H1 (cell line): ENCODE results near the gene PDS5A. TPM values are rescaled to one million over a fixed set of nuclear protein-coding genes. Genes with fewer than 3 reads are reported as not detected.

Experiments
- CTCF ChIA-PET: fragments of 300-600 bp; sonication (Branson Sonifier 250); formaldehyde crosslinking; loops from one replicate; lab custom pipeline; 2021; ENCODE audit not compliant: partially characterized antibody; lab: Charles Lee
- POLR2A ChIA-PET: fragments of 300-600 bp; sonication (Branson Sonifier 250); formaldehyde crosslinking; loops from one replicate; lab custom pipeline; 2021; ENCODE audit warnings: inconsistent platforms; ENCODE audit not compliant: partially characterized antibody; lab: Charles Lee
- DNase-seq, 2 experiments: peaks; one replicate each; pipeline versions ENCODE4 v3.0.0 to v3.0.0-alpha.2; 2010 to 2022; ENCODE audit warnings: low spot score in 2 of 2, low read depth in 1 of 2, mixed read lengths in 1 of 2
- FAIRE-seq: peaks from 2 replicates; lab custom pipeline; 2011; peaks lifted over from hg19 to GRCh38; lab: Jason Lieb, UNC
- H2AFZ ChIP-seq: 2 replicates; pipeline ENCODE4 v1.8.1; 2012; ENCODE audit warnings: low read length, inconsistent platforms
- H2AK5ac ChIP-seq: 2 replicates; pipeline ENCODE4 v1.6.1; 2013; ENCODE audit warnings: low read depth, low read length
- H2BK120ac ChIP-seq: replicated peaks from 2 replicates; pipeline ENCODE3; 2013; ENCODE audit warnings: low read depth, low read length, inconsistent platforms
- H2BK12ac ChIP-seq: 2 replicates; pipeline ENCODE4 v1.6.1; 2013; ENCODE audit warnings: low read depth, low read length
- H2BK15ac ChIP-seq: 2 replicates; pipeline ENCODE4 v1.6.1; 2013; ENCODE audit warnings: low read length
- H2BK20ac ChIP-seq: 2 replicates; pipeline ENCODE4 v1.6.1; 2013; ENCODE audit warnings: low read length
- H2BK5ac ChIP-seq: 2 replicates; pipeline ENCODE4 v1.6.1; 2013; ENCODE audit warnings: low read depth, low read length
- H3K14ac ChIP-seq: 2 replicates; pipeline ENCODE4 v1.6.1; 2013; ENCODE audit warnings: inconsistent platforms; ENCODE audit not compliant: insufficient read length
- H3K18ac ChIP-seq: 2 replicates; pipeline ENCODE4 v1.6.1; 2013; ENCODE audit warnings: low read length; ENCODE audit errors: extremely low read depth
- H3K23ac ChIP-seq: 2 replicates; pipeline ENCODE4 v1.6.1; 2013; ENCODE audit warnings: inconsistent platforms; ENCODE audit not compliant: insufficient read length
- H3K23me2 ChIP-seq: 2 replicates; pipeline ENCODE4 v1.6.1; 2013; ENCODE audit warnings: low read depth, low read length
- H3K27ac ChIP-seq: 2 replicates; pipeline ENCODE4 v1.6.1; 2011; ENCODE audit warnings: low read depth, low read length, inconsistent platforms
- H3K27me3 ChIP-seq, 4 experiments: replicated peaks in 1 of 4; 1 replicate in 1 of 4; 2 replicates in 3 of 4; pipeline versions ENCODE4 v1.6.1 to v1.8.1; 2011 to 2013; ENCODE audit warnings: low read length in 3 of 4, mild to moderate bottlenecking in 3 of 4, inconsistent platforms in 2 of 4, mixed read lengths in 2 of 4, moderate library complexity in 1 of 4; ENCODE audit not compliant: control insufficient read depth in 3 of 4, insufficient read depth in 3 of 4; ENCODE audit errors: extremely low read depth in 1 of 4
- H3K36me3 ChIP-seq, 4 experiments: 2 replicates each; pipeline versions ENCODE4 v1.6.1 to v1.8.1; 2011 to 2013; ENCODE audit warnings: mild to moderate bottlenecking in 4 of 4, low read length in 3 of 4, moderate library complexity in 2 of 4, control low read depth in 1 of 4, inconsistent platforms in 1 of 4; ENCODE audit not compliant: insufficient read depth in 4 of 4, control insufficient read depth in 2 of 4
- H3K4ac ChIP-seq: replicated peaks from 2 replicates; pipeline ENCODE3; 2013; ENCODE audit warnings: low read length, low read depth, mixed read lengths, inconsistent platforms; ENCODE audit not compliant: insufficient read length
- H3K4me1 ChIP-seq, 4 experiments: replicated peaks in 1 of 4; 1 replicate in 1 of 4; 2 replicates in 3 of 4; pipeline versions ENCODE4 v1.6.1 to v1.8.1; 2011 to 2013; ENCODE audit warnings: low read length in 3 of 4, inconsistent platforms in 2 of 4, mixed read lengths in 1 of 4; ENCODE audit not compliant: insufficient read depth in 4 of 4, control insufficient read depth in 3 of 4
- H3K4me2 ChIP-seq, 2 experiments: 2 replicates each; pipeline versions ENCODE4 v1.6.1 to v1.8.1; 2011 to 2013; ENCODE audit warnings: low read depth in 2 of 2, low read length in 2 of 2, control low read depth in 1 of 2, inconsistent platforms in 1 of 2, mild to moderate bottlenecking in 1 of 2; ENCODE audit not compliant: insufficient read depth in 1 of 2
- H3K4me3 ChIP-seq, 4 experiments: fragments of 200-600, 300-600 bp in 1 of 4; sonication (generic), shearing (Covaris generic), sonication (Bioruptor Twin) in 1 of 4; 2 replicates each; pipeline versions ENCODE4 v1.5.1 to v1.8.1; 2011 to 2016; ENCODE audit warnings: low read length in 4 of 4, low read depth in 3 of 4, control low read depth in 2 of 4, inconsistent platforms in 2 of 4, mild to moderate bottlenecking in 2 of 4, mixed read lengths in 1 of 4, moderate library complexity in 1 of 4; ENCODE audit not compliant: insufficient read depth in 2 of 4; ENCODE audit errors: extremely low read depth in 1 of 4
- H3K56ac ChIP-seq: replicated peaks from 2 replicates; pipeline ENCODE3; 2013; ENCODE audit warnings: low read depth, mild to moderate bottlenecking, mixed read lengths, low read length, inconsistent platforms; ENCODE audit not compliant: insufficient read length
- H3K79me1 ChIP-seq: 2 replicates; pipeline ENCODE4 v1.6.1; 2013; ENCODE audit warnings: low read depth, low read length, control low read depth
- H3K79me2 ChIP-seq, 2 experiments: 2 replicates each; pipeline versions ENCODE4 v1.6.1 to v1.8.1; 2012 to 2013; ENCODE audit warnings: low read length in 2 of 2, mild to moderate bottlenecking in 2 of 2, inconsistent platforms in 1 of 2; ENCODE audit not compliant: insufficient read depth in 2 of 2, control insufficient read depth in 1 of 2
- H3K9ac ChIP-seq, 4 experiments: replicated peaks in 1 of 4; 1 replicate in 1 of 4; 2 replicates in 3 of 4; pipeline versions ENCODE4 v1.6.1 to v1.8.1; 2011 to 2013; ENCODE audit warnings: low read depth in 3 of 4, low read length in 3 of 4, control low read depth in 2 of 4, mild to moderate bottlenecking in 2 of 4, moderate library complexity in 2 of 4, inconsistent platforms in 1 of 4; ENCODE audit errors: extremely low read depth in 1 of 4
- H3K9me3 ChIP-seq, 2 experiments: 2 replicates each; pipeline versions ENCODE4 v1.6.1 to v1.8.1; 2012 to 2013; ENCODE audit warnings: mild to moderate bottlenecking in 2 of 2, moderate library complexity in 2 of 2, control low read depth in 1 of 2, inconsistent platforms in 1 of 2, low read depth in 1 of 2, low read length in 1 of 2, mixed read lengths in 1 of 2; ENCODE audit not compliant: insufficient read depth in 2 of 2
- H4K20me1 ChIP-seq, 2 experiments: replicated peaks in 1 of 2; 2 replicates each; pipeline versions ENCODE3 to v1.8.1; 2011 to 2013; ENCODE audit warnings: inconsistent platforms in 2 of 2, low read length in 2 of 2, mild to moderate bottlenecking in 1 of 2; ENCODE audit not compliant: insufficient read depth in 2 of 2, control insufficient read depth in 1 of 2
- H4K5ac ChIP-seq: 2 replicates; pipeline ENCODE4 v1.6.1; 2013; ENCODE audit warnings: low read length, low read depth, mixed read lengths, inconsistent platforms; ENCODE audit not compliant: insufficient read length
- H4K8ac ChIP-seq: 2 replicates; pipeline ENCODE4 v1.8.0; 2013; ENCODE audit warnings: mild to moderate bottlenecking, moderate library complexity, low read length, inconsistent platforms; ENCODE audit not compliant: insufficient read depth; ENCODE audit errors: extremely low read depth
- H4K91ac ChIP-seq: replicated peaks from 2 replicates; pipeline ENCODE3; 2013; ENCODE audit warnings: low read length, mixed read lengths, inconsistent platforms; ENCODE audit not compliant: insufficient read length
- ASH2L ChIP-seq: fragments of 200-600, 300-600 bp; sonication (generic); IDR thresholded peaks from one replicate; pipeline ENCODE4 v1.7.1; 2017; ENCODE audit warnings: low read length
- BRCA1 ChIP-seq: IDR thresholded peaks from 2 replicates; pipeline ENCODE4 v1.6.1; 2012; ENCODE audit warnings: low read depth, low read length, improper control_type of control experiment
- CEBPB ChIP-seq: IDR thresholded peaks from 2 replicates; pipeline ENCODE4 v1.6.1; 2012; ENCODE audit warnings: low read depth, low read length
- CHD1 ChIP-seq: IDR thresholded peaks from 2 replicates; pipeline ENCODE4 v1.6.1; 2012; ENCODE audit warnings: low read depth, low read length, improper control_type of control experiment
- CREB1 ChIP-seq: IDR thresholded peaks from 2 replicates; pipeline ENCODE4 v1.6.1; 2012; ENCODE audit warnings: inconsistent platforms
- JUN ChIP-seq: IDR thresholded peaks from 2 replicates; pipeline ENCODE4 v1.6.1; 2011; ENCODE audit warnings: low read depth, mild to moderate bottlenecking, improper control_type of control experiment, low read length
- KDM1A ChIP-seq: fragments of 200-600, 300-600 bp; sonication (generic); IDR thresholded peaks from 2 replicates; pipeline ENCODE4 v1.7.1; 2016; ENCODE audit warnings: mild to moderate bottlenecking, low read length, borderline replicate concordance
- KDM5A ChIP-seq: fragments of 200-600 bp; IDR thresholded peaks from 2 replicates; pipeline ENCODE4 v1.7.1; 2012; ENCODE audit warnings: mild to moderate bottlenecking, low read length, inconsistent platforms, mixed read lengths
- PHF8 ChIP-seq: fragments of 200-600 bp; sonication (generic); conservative IDR thresholded peaks from 2 replicates; pipeline ENCODE4 v1.7.1; 2012; ENCODE audit warnings: low read depth, mild to moderate bottlenecking, inconsistent platforms, low read length, moderate library complexity
- RBBP5 ChIP-seq: IDR thresholded peaks from 2 replicates; pipeline ENCODE4 v1.7.1; 2012; ENCODE audit warnings: low read depth, mild to moderate bottlenecking, inconsistent platforms, low read length, moderate library complexity, borderline replicate concordance
- RNF2 ChIP-seq: fragments of 200-900, 300-1000 bp; sonication (generic); IDR thresholded peaks from 2 replicates; pipeline ENCODE4 v1.7.1; 2016; ENCODE audit warnings: borderline replicate concordance, low read depth, mild to moderate bottlenecking, antibody characterized with exemption, low read length; ENCODE audit not compliant: poor library complexity, severe bottlenecking; ENCODE audit errors: missing control alignments
- TAF1 ChIP-seq: IDR thresholded peaks from 2 replicates; pipeline ENCODE4 v1.6.1; 2011; ENCODE audit warnings: mild to moderate bottlenecking, low read depth, low read length
- TBP ChIP-seq: IDR thresholded peaks from 2 replicates; pipeline ENCODE4 v1.6.1; 2011; ENCODE audit warnings: low read depth, low read length, improper control_type of control experiment
- USF2 ChIP-seq: IDR thresholded peaks from 2 replicates; pipeline ENCODE4 v1.6.1; 2011; ENCODE audit warnings: low read length, improper control_type of control experiment
- WGBS, 2 experiments: shearing (Covaris generic) in 1 of 2; methylation state at CpG; one replicate each; pipeline versions ENCODE4 v1.1.6 to v1.1.7; 2013 to 2015; ENCODE audit warnings: low lambda C conversion rate in 2 of 2, mixed read lengths in 2 of 2, inconsistent platforms in 1 of 2, low coverage in 1 of 2, missing lambda C conversion rate in 1 of 2; ENCODE audit not compliant: insufficient replicate concordance in 2 of 2, insufficient coverage in 1 of 2, insufficient read length in 1 of 2; ENCODE audit errors: extremely low coverage in 1 of 2, missing lambda C conversion rate in 1 of 2; 5-methylcytosine and 5-hydroxymethylcytosine counted together
- polyA plus RNA-seq, 7 experiments: library from polyadenylated mRNA; depleted of rRNA in 3 of 7; stranded (reverse) in 5 of 7; unstranded in 2 of 7; fragments of >200 nt in 5 of 7; fragments of 200-250 nt in 2 of 7; gene quantifications; 1 replicate in 5 of 7; 2 replicates in 1 of 7; 4 replicates in 1 of 7; pipeline versions ENCODE4 v1.2.1 to v1.2.3, GENCODE V29; 2011 to 2013; ENCODE audit warnings: missing spikeins in 2 of 7, mixed read lengths in 2 of 7
- total RNA-seq: library from RNA; stranded (reverse); fragmentation: NEBNext Ultra II Directional; extraction: Animal tissue kit (Norgen Biotek cat#: 25700); gene quantifications from 2 replicates; pipeline ENCODE4 v1.2.1, GENCODE V29; 2021

The PDS5A gene
- total and polyA plus RNA-seq, 2 of the 8 experiments (the other 6 are each of a cell fraction or from before 2014, with no cell fraction given): 15.5 to 76.6 TPM

GRCh38 chr4:39818646-39819045, 159.1 kb downstream of the PDS5A start:
- H3K4me1 ChIP-seq: no peaks in the 10 kb centered on the region; a peak in 1 of 7 replicates
- H2BK12ac ChIP-seq: no peak overlapping the region
- no peak overlapping the region for H2BK5ac ChIP-seq
- no peak overlapping the region for H3K56ac ChIP-seq
- no peak overlapping the region for H3K14ac ChIP-seq
- H2BK15ac ChIP-seq: no peak overlapping the region
- no peaks in the 10 kb centered on the region for H3K27me3 ChIP-seq
- H2AFZ ChIP-seq: no peak overlapping the region
- POLR2A ChIA-PET: interaction anchor here (0.8 kb wide), 1 partner anchor 147 kb away, joined by 3 read pairs; no protein-coding TSS in a partner anchor
- no peak overlapping the region for H3K27ac ChIP-seq
- DNase-seq (no peak), FAIRE-seq (no peak)
- peaks cover 12% of the 10 kb centered on the region; the same call in 1 of the 2 replicates for H3K23me2 ChIP-seq
- H4K8ac ChIP-seq: no peak overlapping the region
- H3K4me3 ChIP-seq: no peak overlapping the region
- H4K91ac ChIP-seq: no peak overlapping the region
- no peaks in the 10 kb centered on the region for H3K79me1 ChIP-seq
- H2BK120ac ChIP-seq: no peak overlapping the region
- H3K36me3 ChIP-seq: no peaks in the 10 kb centered on the region; a peak in 2 of 8 replicates
- CTCF ChIA-PET: interaction anchor here (0.6 to 1.4 kb wide), 3 partner anchors 160 to 441 kb away, joined by 3 to 5 read pairs (median 4); no protein-coding TSS in a partner anchor
- H3K9ac ChIP-seq: no peak overlapping the region
- WGBS, 2 experiments: 85% methylated on average over 5 of the region's 5 CpGs; no CpG with 5 or more reads in 1 of the 2 experiments
- no peak overlapping the region for H2AK5ac ChIP-seq
- H3K4ac ChIP-seq: no peak overlapping the region
- H3K18ac ChIP-seq: no peak overlapping the region
- H4K20me1 ChIP-seq: peaks cover 0 to 7% of the 10 kb centered on the region in 2 experiments
- no peak overlapping the region for H2BK20ac ChIP-seq
- no peak overlapping the region for H3K4me2 ChIP-seq
- H3K79me2 ChIP-seq: no peaks in the 10 kb centered on the region
- no peak overlapping the region for H3K23ac ChIP-seq
- H4K5ac ChIP-seq: no peak overlapping the region
- H3K9me3 ChIP-seq: no peaks in the 10 kb centered on the region
- TF ChIP-seq JUN (no peak), TBP (no peak), ASH2L (no peak), PHF8 (no peak), CREB1 (no peak), KDM1A (no peak), CEBPB (no peak), USF2 (no peak), CHD1 (no peak), RBBP5 (no peak), KDM5A (no peak), TAF1 (no peak), BRCA1 (no peak), RNF2 (no peak)
